Measurements from ENCODE around the gene UGT1A1. TPM values are rescaled to one million over a fixed set of nuclear protein-coding genes. Genes with fewer than 3 reads are reported as not detected.
A peak's percentile ranks its signal among the peaks of the same experiment; 100 is the strongest.

UGT1A1 gene
- total RNA-seq, 4 donors from 2014 or later = 4.4 to 11.3 (median 6.9) TPM

DNA sequence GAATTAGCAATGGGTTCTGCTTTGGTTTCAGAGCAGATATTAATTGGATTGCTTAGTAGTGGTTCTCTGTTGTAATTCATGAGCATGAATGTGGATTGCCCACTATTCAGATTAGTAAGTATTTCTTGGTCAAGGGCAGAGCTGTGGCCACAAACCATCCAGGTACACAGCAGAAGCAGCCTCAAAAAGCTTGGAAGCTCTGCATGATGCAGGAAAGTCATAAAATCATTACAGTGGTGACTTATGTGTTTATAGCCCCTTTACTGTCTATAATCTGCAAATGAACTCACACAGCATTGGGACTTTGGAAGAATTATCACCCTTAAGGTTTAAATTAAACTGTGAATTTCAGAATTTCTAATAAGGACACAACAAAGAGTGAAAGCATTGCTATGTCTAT lies 1.9 kb upstream of the UGT1A1 start:
- Histone ChIP-seq H3K27ac (no peak overlapping the region), H3K36me3 (no peaks in the 10 kb centered on the region), H3K27me3 (no peaks in the 10 kb centered on the region), H3K9me3 (no peaks in the 10 kb centered on the region), H3K4me3 (no peak overlapping the region), H3K4me1 (peaks cover 0 to 22% (median 5%) of the 10 kb centered on the region in 4 donors)
- intact Hi-C loops (cut with DNase I; ENCODE audit: low total_unique reads) = no loop called here
- in situ Hi-C loops (cut with MboI; ENCODE audit: low pct_ligation_motif_present in 1 of 4, low pct_unique_long_range_greater_than_20kb in 1 of 4, low sequenced_read_pairs in 3 of 4) = no loop called here
- DNase-seq = no peak
- TF ChIP-seq EP300 (IDR thresholded peaks at IDR 0.05; ENCODE audit: low read depth) (no peak), POLR2A (IDR thresholded peaks at IDR 0.05) (no peak), POLR2AphosphoS5 (IDR thresholded peaks at IDR 0.05) (no peak), CTCF (IDR thresholded peaks at IDR 0.05) (no peak)

GRCh38 chr2:233758849-233759248 lies 1.2 kb upstream of the UGT1A1 start:
- peaks cover 0 to 27% (median 8%) of the 10 kb centered on the region in 4 donors for H3K4me1 ChIP-seq
- H3K9me3 ChIP-seq = no peaks in the 10 kb centered on the region
- in situ Hi-C loops (cut with MboI; ENCODE audit: low pct_ligation_motif_present in 1 of 4, low pct_unique_long_range_greater_than_20kb in 1 of 4, low sequenced_read_pairs in 3 of 4) (no loop called here), intact Hi-C loops (cut with DNase I; ENCODE audit: low total_unique reads) (no loop called here)
- no peak overlapping the region for H3K27ac ChIP-seq
- H3K27me3 ChIP-seq = no peaks in the 10 kb centered on the region
- TF ChIP-seq EP300 (IDR thresholded peaks at IDR 0.05; ENCODE audit: low read depth) (no peak), POLR2AphosphoS5 (IDR thresholded peaks at IDR 0.05) (no peak), POLR2A (IDR thresholded peaks at IDR 0.05) (no peak), CTCF (IDR thresholded peaks at IDR 0.05) (no peak)
- no peaks in the 10 kb centered on the region for H3K36me3 ChIP-seq
- no peak for DNase-seq
- H3K4me3 ChIP-seq = no peak overlapping the region
- 60 to 70% methylated on average over 2 of the region's 2 CpGs for WGBS, 2 donors (ENCODE audit: low coverage in 1 of 2)

DNA sequence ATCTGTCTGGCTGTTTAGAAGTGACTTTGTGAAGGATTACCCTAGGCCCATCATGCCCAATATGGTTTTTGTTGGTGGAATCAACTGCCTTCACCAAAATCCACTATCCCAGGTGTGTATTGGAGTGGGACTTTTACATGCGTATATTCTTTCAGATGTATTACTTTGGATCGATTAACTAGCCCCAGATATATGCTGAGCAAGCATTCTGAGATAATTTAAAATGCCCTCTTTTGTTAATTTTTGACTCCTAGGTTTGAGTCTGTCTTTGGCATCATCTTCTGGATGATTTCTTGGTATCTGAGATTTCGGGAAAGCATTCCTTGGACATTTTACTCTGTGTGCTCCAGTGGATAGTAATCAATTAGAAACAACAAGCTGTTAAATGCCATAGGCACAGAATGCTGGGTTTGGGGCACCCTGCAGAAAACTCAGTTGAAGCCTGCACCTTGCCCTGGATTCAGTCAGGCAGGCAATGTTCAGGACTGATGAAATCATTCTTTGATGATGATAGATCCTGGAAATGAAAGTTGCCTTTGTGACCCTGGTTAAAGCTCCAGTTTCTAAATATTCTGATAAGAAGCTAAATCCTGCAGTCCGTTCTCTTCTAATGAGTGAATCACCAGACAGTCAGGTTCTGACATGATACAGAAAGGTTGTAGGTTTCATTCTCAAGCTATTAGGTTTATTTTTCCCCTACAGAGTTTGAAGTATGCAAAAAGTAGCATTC lies 1.1 kb downstream of the UGT1A1 start:
- intact Hi-C loops (cut with DNase I; ENCODE audit: low total_unique reads) = no loop called here
- Histone ChIP-seq H3K27me3 (no peaks in the 10 kb centered on the region), H3K27ac (no peak overlapping the region), H3K4me3 (no peak overlapping the region), H3K36me3 (no peaks in the 10 kb centered on the region), H3K4me1 (peaks cover 0 to 36% (median 9%) of the 10 kb centered on the region in 4 donors), H3K9me3 (no peaks in the 10 kb centered on the region)
- DNase-seq = no peak
- WGBS, 2 donors (ENCODE audit: low coverage in 1 of 2) = 77 to 83% methylated on average over 3 to 4 of the region's 4 CpGs
- in situ Hi-C loops (cut with MboI; ENCODE audit: low pct_ligation_motif_present in 1 of 4, low pct_unique_long_range_greater_than_20kb in 1 of 4, low sequenced_read_pairs in 3 of 4) = no loop called here
- TF ChIP-seq POLR2A (IDR thresholded peaks at IDR 0.05) = no peak
- no peak for TF ChIP-seq CTCF (IDR thresholded peaks at IDR 0.05)
- no peak for TF ChIP-seq EP300 (IDR thresholded peaks at IDR 0.05; ENCODE audit: low read depth)
- TF ChIP-seq POLR2AphosphoS5 (IDR thresholded peaks at IDR 0.05) = no peak

- intact Hi-C loops (cut with DNase I; ENCODE audit: low total_unique reads) = no loop called here
- Histone ChIP-seq H3K4me3 (no peak overlapping the region), H3K27me3 (no peaks in the 10 kb centered on the region), H3K36me3 (no peaks in the 10 kb centered on the region), H3K27ac (peak overlapping the region in 1 of 4 donors; percentile 46), H3K4me1 (peaks cover 0 to 20% (median 7%) of the 10 kb centered on the region in 4 donors), H3K9me3 (no peaks in the 10 kb centered on the region)
- in situ Hi-C loops (cut with MboI; ENCODE audit: low pct_ligation_motif_present in 1 of 4, low pct_unique_long_range_greater_than_20kb in 1 of 4, low sequenced_read_pairs in 3 of 4) = no loop called here
- DNase-seq = peak; percentile 34
- 41% methylated on average over 7 of the region's 7 CpGs; no CpG with 5 or more reads in 1 of the 2 donors for WGBS, 2 donors (ENCODE audit: low coverage in 1 of 2)
- peak in 1 of 3 donors; percentile 36 for TF ChIP-seq POLR2AphosphoS5 (IDR thresholded peaks at IDR 0.05)
- no peak for TF ChIP-seq POLR2A (IDR thresholded peaks at IDR 0.05)
Observed at GRCh38 chr2:233764264-233764663, 4.2 kb downstream of the UGT1A1 start.

Data from transverse colon (tissue), 4 donors.